GM19193 (cell line): ENCODE measurements around the gene C10orf105.

ENCODE experiments used
- POLR2A ChIP-seq: IDR thresholded peaks from 4 replicates; pipeline ENCODE4 v1.6.1; 2011; ENCODE audit not compliant: insufficient read depth, insufficient read length; ENCODE audit errors: extremely low read depth

C10orf105 gene

DNA sequence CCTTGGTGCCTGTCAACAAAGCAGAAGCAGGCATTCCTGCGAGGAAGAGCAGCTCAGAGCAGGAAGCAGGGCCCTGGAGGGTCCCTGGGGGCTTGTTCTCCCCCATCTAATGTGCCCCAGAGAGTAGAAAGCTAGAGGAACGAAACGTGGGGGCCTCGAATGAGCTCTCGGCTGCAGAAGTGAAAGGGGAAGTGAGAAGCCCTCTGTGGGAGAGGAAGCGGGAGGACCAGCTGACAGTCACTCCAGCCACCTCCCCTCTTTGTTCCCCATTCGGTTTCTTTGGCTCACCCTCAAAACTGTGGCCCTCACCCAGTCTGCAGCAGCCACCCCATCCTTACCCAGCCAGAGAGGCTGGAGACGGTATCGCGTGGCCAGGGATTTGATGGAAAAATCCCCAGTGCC lies 25.0 kb downstream of the C10orf105 start:
- peak; percentile 8 for TF ChIP-seq POLR2A

- TF ChIP-seq POLR2A, result no peak
These were observed 25.5 kb downstream of the C10orf105 start for GRCh38 chr10:71694039-71694501.

DNA sequence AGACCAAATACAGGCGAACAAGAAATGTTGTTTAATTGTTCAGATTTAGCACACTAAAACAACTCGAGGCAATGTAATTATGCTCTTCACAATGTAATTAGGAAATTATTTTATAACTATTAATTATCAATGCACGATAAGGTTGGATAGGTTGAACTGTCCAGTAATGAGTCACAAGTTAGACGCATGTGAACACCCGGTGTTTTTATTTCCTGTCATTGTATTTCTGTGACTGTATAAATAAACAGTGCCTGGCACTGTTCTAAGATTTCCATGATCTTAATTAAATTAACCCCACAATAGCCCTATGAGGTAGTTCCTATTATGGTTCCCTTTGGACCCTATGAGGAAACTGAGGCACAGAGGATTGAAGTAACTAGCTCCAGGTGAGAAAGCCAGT lies 26.2 kb downstream of the C10orf105 start:
- TF ChIP-seq POLR2A, result no peak

- TF ChIP-seq POLR2A, result no peak
These were observed 26.8 kb downstream of the C10orf105 start for GRCh38 chr10:71692598-71693306.

DNA sequence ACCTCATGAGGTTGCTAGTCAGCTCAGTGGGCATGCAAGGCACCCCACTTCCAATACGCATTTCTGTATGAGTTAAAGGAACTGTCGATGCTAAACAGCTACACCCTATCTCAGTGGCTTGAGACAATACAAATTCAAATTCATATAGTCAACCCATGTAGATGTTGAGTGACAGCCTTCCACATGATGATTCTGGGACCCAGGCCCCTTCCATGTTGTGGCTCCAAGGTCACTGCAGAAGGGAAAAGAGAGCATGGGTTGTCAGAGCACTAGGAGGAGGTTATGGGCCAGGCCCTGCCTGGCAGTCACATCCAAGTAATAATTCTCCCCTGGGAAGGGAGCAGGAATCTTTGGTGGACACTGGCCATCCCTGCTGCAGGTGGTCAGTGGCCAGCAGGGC lies 28.2 kb downstream of the C10orf105 start:
- no peak for TF ChIP-seq POLR2A

DNA sequence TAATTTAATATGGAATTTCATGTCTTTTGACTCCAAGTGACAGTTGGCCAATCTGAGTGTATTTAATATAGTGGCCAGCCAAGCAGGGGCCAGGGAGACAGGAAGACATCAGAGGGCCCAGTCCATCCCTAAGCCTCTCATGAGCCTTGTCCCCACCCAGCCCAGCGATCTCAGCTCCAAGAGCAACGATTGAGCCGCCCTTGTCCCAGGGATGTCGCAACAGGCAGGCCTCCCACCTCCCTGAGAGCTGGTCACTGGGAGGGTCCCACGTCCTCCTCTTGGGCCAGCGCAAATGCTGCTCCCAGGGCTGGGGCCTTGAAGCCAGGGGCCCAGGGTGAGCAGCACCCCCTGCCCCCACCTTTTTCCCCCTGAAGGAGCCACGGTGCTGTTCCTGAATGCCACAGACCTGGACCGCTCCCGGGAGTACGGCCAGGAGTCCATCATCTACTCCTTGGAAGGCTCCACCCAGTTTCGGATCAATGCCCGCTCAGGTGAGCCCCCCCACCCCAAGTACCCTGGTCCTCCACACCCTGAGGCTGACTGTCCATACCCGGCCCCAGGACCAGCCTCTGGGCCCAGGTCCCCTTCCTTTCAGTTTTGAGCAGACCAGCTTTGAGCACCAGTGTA lies 29.4 kb downstream of the C10orf105 start:
- no peak for TF ChIP-seq POLR2A

DNA sequence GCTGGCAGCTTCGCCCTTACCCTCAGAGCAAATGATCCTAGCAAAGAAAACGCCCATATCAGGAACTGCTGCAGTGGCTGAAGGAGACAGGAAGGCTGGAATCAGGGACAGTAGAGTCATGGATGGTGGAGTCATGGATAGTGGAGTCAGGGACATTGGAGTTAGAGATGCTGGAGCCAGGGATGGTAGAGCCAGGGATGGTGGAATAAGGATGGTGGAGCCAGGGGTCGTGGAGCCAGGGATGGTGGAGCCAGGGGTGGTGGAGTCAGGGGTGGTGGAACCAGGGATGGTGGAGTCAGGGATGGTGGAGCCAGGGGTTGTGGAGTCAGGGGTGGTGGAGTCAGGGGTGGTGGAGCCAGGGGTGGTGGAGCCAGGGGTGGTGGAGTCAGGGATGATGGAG lies 31.3 kb downstream of the C10orf105 start:
- TF ChIP-seq POLR2A, result no peak

DNA sequence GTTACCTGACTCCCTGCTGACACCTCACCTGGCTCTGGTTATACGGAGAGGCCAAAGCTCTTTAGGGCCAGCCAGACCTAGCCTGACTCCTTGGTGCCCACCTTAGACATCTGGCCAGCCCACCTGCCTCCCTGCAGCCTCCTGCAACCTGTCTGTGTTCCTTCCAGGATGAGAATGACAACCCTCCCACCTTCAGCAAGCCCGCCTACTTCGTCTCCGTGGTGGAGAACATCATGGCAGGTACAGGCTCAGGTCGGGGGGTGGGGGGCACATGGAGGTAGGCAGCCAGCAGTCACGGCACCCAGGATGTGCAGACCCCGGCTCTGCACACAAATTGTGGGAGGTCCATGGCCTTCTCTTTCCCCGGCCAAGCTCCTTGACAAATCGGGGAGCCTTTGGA lies 32.1 kb downstream of the C10orf105 start:
- TF ChIP-seq POLR2A, result no peak

- TF ChIP-seq POLR2A, result no peak
These were observed 32.5 kb downstream of the C10orf105 start for GRCh38 chr10:71687077-71687476.

GRCh38 chr10:71685554-71686232 lies 33.9 kb downstream of the C10orf105 start:
- TF ChIP-seq POLR2A, result no peak

- no peak for TF ChIP-seq POLR2A
These were observed 35.0 kb downstream of the C10orf105 start for GRCh38 chr10:71684356-71685173.

GRCh38 chr10:71683301-71683700 lies 36.3 kb downstream of the C10orf105 start:
- TF ChIP-seq POLR2A, result no peak

DNA sequence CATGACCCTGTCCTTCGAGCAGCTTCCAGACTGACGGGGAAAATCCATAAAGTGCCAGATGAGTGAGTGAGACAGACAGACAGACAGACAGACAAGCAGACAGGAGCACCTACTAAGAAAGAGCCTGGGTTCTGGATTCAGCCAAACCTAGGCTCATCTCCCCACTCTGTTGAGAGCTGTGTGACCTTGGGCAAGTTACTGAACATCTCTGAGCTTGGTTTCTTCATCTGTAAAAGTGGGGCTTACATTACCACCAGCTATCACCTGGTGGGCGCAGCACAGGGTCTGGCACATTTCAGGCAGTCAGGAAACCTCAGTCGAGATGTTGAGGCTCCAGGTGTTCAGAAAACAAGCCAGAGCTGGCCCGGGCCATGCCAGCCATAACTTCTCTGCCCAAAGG lies 37.6 kb downstream of the C10orf105 start:
- no peak for TF ChIP-seq POLR2A

GRCh38 chr10:71679425-71679824 lies 40.2 kb downstream of the C10orf105 start:
- no peak for TF ChIP-seq POLR2A
